Mesendoderm (in vitro differentiated cells): ENCODE measurements around the gene CCL18. TPM values are rescaled to one million over a fixed set of nuclear protein-coding genes. Genes with fewer than 3 reads are reported as not detected.
"Not testable (repeated sequence)": the region's sequence is repeated elsewhere in the genome, so short reads cannot be mapped to it uniquely, and the experiment has no call there.

Experiments
- DNase-seq: peaks from one replicate; pipeline ENCODE4 v3.0.0; 2013
- H2AK5ac ChIP-seq: 2 replicates; pipeline ENCODE4 v1.6.1; 2013; ENCODE audit warnings: low read length, inconsistent platforms
- H2BK120ac ChIP-seq: 2 replicates; pipeline ENCODE4 v1.6.1; 2013; ENCODE audit warnings: low read depth, mild to moderate bottlenecking, low read length, moderate library complexity, mixed read lengths
- H2BK15ac ChIP-seq: replicated peaks from 2 replicates; pipeline ENCODE4 v1.6.1; 2013; ENCODE audit warnings: low read depth, mild to moderate bottlenecking, moderate library complexity
- H2BK5ac ChIP-seq: 2 replicates; pipeline ENCODE4 v1.6.1; 2013; ENCODE audit warnings: low read length, inconsistent platforms
- H3K18ac ChIP-seq: 2 replicates; pipeline ENCODE4 v1.6.1; 2013; ENCODE audit warnings: mild to moderate bottlenecking, low read length, mixed read lengths
- H3K23ac ChIP-seq: one replicate; pipeline ENCODE4 v1.6.1; 2013; ENCODE audit warnings: low read length
- H3K27ac ChIP-seq: 2 replicates; pipeline ENCODE4 v1.5.1; 2013; ENCODE audit warnings: low read depth, mild to moderate bottlenecking, inconsistent platforms, low read length, moderate library complexity
- H3K27me3 ChIP-seq: 2 replicates; pipeline ENCODE4 v1.6.1; 2013; ENCODE audit warnings: low read length, control low read depth, mild to moderate bottlenecking, inconsistent platforms; ENCODE audit not compliant: insufficient read depth, poor library complexity
- H3K36me3 ChIP-seq: 2 replicates; pipeline ENCODE4 v1.6.1; 2013; ENCODE audit warnings: low read length, inconsistent platforms; ENCODE audit not compliant: control insufficient read depth, insufficient read depth
- H3K4ac ChIP-seq: one replicate; pipeline ENCODE4 v1.6.1; 2013; ENCODE audit warnings: low read depth, mild to moderate bottlenecking, low read length, moderate library complexity
- H3K4me1 ChIP-seq: 2 replicates; pipeline ENCODE4 v1.6.1; 2013; ENCODE audit warnings: low read depth, low read length, inconsistent platforms; ENCODE audit not compliant: control insufficient read depth
- H3K4me2 ChIP-seq: 2 replicates; pipeline ENCODE4 v1.6.1; 2013; ENCODE audit warnings: low read length
- H3K4me3 ChIP-seq: 2 replicates; pipeline ENCODE4 v1.5.1; 2013; ENCODE audit warnings: mild to moderate bottlenecking, low read length
- H3K56ac ChIP-seq: one replicate; pipeline ENCODE4 v1.6.1; 2013; ENCODE audit warnings: low read length
- H3K79me1 ChIP-seq: 2 replicates; pipeline ENCODE4 v1.6.1; 2013; ENCODE audit warnings: low read length, inconsistent platforms
- H3K79me2 ChIP-seq: 2 replicates; pipeline ENCODE4 v1.6.1; 2013; ENCODE audit warnings: mild to moderate bottlenecking, low read length; ENCODE audit not compliant: control insufficient read depth, insufficient read depth
- H3K9ac ChIP-seq: 2 replicates; pipeline ENCODE4 v1.6.1; 2013; ENCODE audit warnings: low read length, inconsistent platforms
- H4K5ac ChIP-seq: one replicate; pipeline ENCODE4 v1.6.1; 2013; ENCODE audit warnings: low read length
- H4K8ac ChIP-seq: one replicate; pipeline ENCODE4 v1.6.1; 2013; ENCODE audit warnings: low read depth, mild to moderate bottlenecking, control low read depth, low read length, moderate library complexity
- WGBS: extraction: QIAGEN DNeasy Blood & Tissue Kit; methylation state at CpG from one replicate; pipeline ENCODE4 v1.1.7; 2013; ENCODE audit warnings: low lambda C conversion rate, missing lambda C conversion rate; ENCODE audit not compliant: insufficient coverage; ENCODE audit errors: extremely low coverage; 5-methylcytosine and 5-hydroxymethylcytosine counted together
- polyA plus RNA-seq, 2 experiments: library from polyadenylated mRNA; stranded (reverse); fragments of 200-250 nt; gene quantifications; one replicate each; pipeline ENCODE4 v1.2.3, GENCODE V29; 2013

The CCL18 gene
- not detected for polyA plus RNA-seq (2013, experiment 1 of 2)
- polyA plus RNA-seq (2013, experiment 2 of 2) = not detected

GRCh38 chr17:36063786-36064541 lies at the start of gene CCL18:
Gene CCL18 (plus strand): TSS chr17:36064272. CDS start chr17:36064343, 71 bp downstream.
- Histone ChIP-seq H3K36me3 (no peaks in the 10 kb centered on the region), H2BK120ac (no peak within 1 kb of the TSS), H3K4me1 (no peaks in the 10 kb centered on the region), H2BK15ac (no peak within 1 kb of the TSS), H3K27ac (no peak within 1 kb of the TSS), H3K4me2 (no peak within 1 kb of the TSS), H4K5ac (no peak within 1 kb of the TSS), H3K9ac (no peak within 1 kb of the TSS), H3K23ac (no peak within 1 kb of the TSS), H3K27me3 (no peaks in the 10 kb centered on the region), H3K18ac (no peak within 1 kb of the TSS), H2BK5ac (no peak within 1 kb of the TSS), H4K8ac (no peak within 1 kb of the TSS), H2AK5ac (no peak within 1 kb of the TSS), H3K79me1 (no peaks in the 10 kb centered on the region), H3K4ac (no peak within 1 kb of the TSS), H3K4me3 (no peak within 1 kb of the TSS), H3K79me2 (no peaks in the 10 kb centered on the region), H3K56ac (no peak within 1 kb of the TSS)
- WGBS = no CpG with 5 or more reads among the region's 5 CpGs
- DNase-seq = no peak

DNA sequence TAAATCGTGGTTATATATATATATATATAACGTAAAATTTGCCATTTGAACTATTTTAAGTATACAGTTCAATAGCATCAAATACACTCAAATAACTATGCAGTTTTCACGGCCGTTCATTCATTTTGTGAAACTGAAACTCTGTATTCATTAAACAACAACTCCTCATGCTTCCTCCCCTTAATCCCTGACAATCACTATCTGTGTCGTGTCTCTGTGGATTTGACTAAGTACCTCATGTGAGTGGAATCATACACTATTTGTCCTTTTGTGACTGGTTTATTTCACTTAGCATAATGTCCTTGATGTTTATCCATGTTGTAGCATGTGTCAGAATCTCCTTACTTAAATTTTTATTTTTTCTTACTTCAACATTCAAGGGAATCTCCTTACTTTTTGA lies 49.1 kb upstream of the CCL18 start:
- H3K27ac ChIP-seq = no peak overlapping the region
- no peak overlapping the region for H2BK120ac ChIP-seq
- no peak overlapping the region for H4K5ac ChIP-seq
- H2BK15ac ChIP-seq = no peak overlapping the region
- no peak overlapping the region for H3K18ac ChIP-seq
- no peak overlapping the region for H3K9ac ChIP-seq
- H3K56ac ChIP-seq = no peak overlapping the region
- no peak overlapping the region for H3K4me3 ChIP-seq
- no peaks in the 10 kb centered on the region for H3K79me1 ChIP-seq
- H4K8ac ChIP-seq = no peak overlapping the region
- DNase-seq = no peak
- no CpG with 5 or more reads among the region's 5 CpGs for WGBS
- H3K23ac ChIP-seq = no peak overlapping the region
- H3K4me1 ChIP-seq = no peaks in the 10 kb centered on the region
- no peaks in the 10 kb centered on the region for H3K79me2 ChIP-seq
- H2AK5ac ChIP-seq = no peak overlapping the region
- no peaks in the 10 kb centered on the region for H3K36me3 ChIP-seq
- no peak overlapping the region for H3K4ac ChIP-seq
- no peak overlapping the region for H2BK5ac ChIP-seq
- H3K27me3 ChIP-seq = no peaks in the 10 kb centered on the region
- no peak overlapping the region for H3K4me2 ChIP-seq

DNA sequence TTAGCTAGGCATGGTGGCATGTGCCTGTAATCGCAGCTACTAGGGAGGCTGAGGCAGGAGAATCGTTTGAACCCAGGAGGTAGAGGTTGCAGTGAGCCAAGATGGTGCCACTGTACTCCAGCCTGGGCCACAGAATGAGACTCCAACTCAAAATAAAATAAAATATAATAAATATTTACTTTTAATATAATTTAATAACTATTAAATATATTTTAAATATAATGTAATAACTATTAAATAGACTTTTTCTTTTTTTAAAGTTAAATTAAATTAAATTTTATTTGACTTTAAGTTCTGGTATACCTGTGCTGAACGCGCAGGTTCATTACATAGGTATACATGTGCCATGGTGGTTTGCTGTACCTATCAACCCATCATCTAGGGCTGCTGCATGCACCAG lies 48.2 kb upstream of the CCL18 start:
- not testable (repeated sequence) for H2BK5ac ChIP-seq, H3K36me3 ChIP-seq, DNase-seq, H3K79me1 ChIP-seq, H3K27ac ChIP-seq, H3K79me2 ChIP-seq, H3K18ac ChIP-seq, H3K56ac ChIP-seq, H4K8ac ChIP-seq, H2BK120ac ChIP-seq, H3K4me1 ChIP-seq, H3K4me2 ChIP-seq, H4K5ac ChIP-seq, H3K4me3 ChIP-seq, H3K27me3 ChIP-seq, H2BK15ac ChIP-seq, H2AK5ac ChIP-seq, H3K4ac ChIP-seq, H3K9ac ChIP-seq, H3K23ac ChIP-seq
- WGBS = no CpG with 5 or more reads among the region's 4 CpGs

- no peak overlapping the region for H3K4me3 ChIP-seq
- no peak overlapping the region for H3K4me2 ChIP-seq
- no peak overlapping the region for H4K5ac ChIP-seq
- H2BK5ac ChIP-seq = no peak overlapping the region
- H3K9ac ChIP-seq = no peak overlapping the region
- no peak for DNase-seq
- H3K4ac ChIP-seq = no peak overlapping the region
- H3K79me1 ChIP-seq = no peaks in the 10 kb centered on the region
- no peak overlapping the region for H2BK15ac ChIP-seq
- H3K27me3 ChIP-seq = no peaks in the 10 kb centered on the region
- no peak overlapping the region for H3K18ac ChIP-seq
- H2AK5ac ChIP-seq = no peak overlapping the region
- no CpG with 5 or more reads among the region's 2 CpGs for WGBS
- H3K27ac ChIP-seq = no peak overlapping the region
- no peak overlapping the region for H3K56ac ChIP-seq
- H2BK120ac ChIP-seq = no peak overlapping the region
- no peaks in the 10 kb centered on the region for H3K36me3 ChIP-seq
- no peak overlapping the region for H3K23ac ChIP-seq
- no peaks in the 10 kb centered on the region for H3K79me2 ChIP-seq
- H3K4me1 ChIP-seq = no peaks in the 10 kb centered on the region
- no peak overlapping the region for H4K8ac ChIP-seq
These were observed 47.5 kb upstream of the CCL18 start for GRCh38 chr17:36016555-36016954.

- Histone ChIP-seq H3K79me2 (no peaks in the 10 kb centered on the region), H3K4me3 (no peak within 1 kb of the TSS), H3K27me3 (no peaks in the 10 kb centered on the region), H3K56ac (no peak within 1 kb of the TSS), H2BK120ac (no peak within 1 kb of the TSS), H2AK5ac (no peak within 1 kb of the TSS), H3K4me2 (no peak within 1 kb of the TSS), H3K23ac (no peak within 1 kb of the TSS), H2BK5ac (no peak within 1 kb of the TSS), H4K8ac (no peak within 1 kb of the TSS), H3K36me3 (no peaks in the 10 kb centered on the region), H3K9ac (no peak within 1 kb of the TSS), H3K4me1 (no peaks in the 10 kb centered on the region), H3K4ac (no peak within 1 kb of the TSS), H3K18ac (no peak within 1 kb of the TSS), H3K27ac (no peak within 1 kb of the TSS), H4K5ac (no peak within 1 kb of the TSS), H3K79me1 (no peaks in the 10 kb centered on the region), H2BK15ac (no peak within 1 kb of the TSS)
- DNase-seq = no peak
- no CpG with 5 or more reads among the region's 6 CpGs for WGBS
These were observed 46.3 kb upstream of the CCL18 start, which contains the start of gene CCL23 for GRCh38 chr17:36017799-36018198. Gene CCL23 (minus strand): TSS chr17:36017972. CDS start chr17:36017897, 75 bp downstream.

- Histone ChIP-seq H2AK5ac (no peak overlapping the region), H3K18ac (no peak overlapping the region), H4K8ac (no peak overlapping the region), H3K79me1 (no peaks in the 10 kb centered on the region), H3K36me3 (no peaks in the 10 kb centered on the region), H3K56ac (no peak overlapping the region), H3K4ac (no peak overlapping the region), H3K27ac (no peak overlapping the region), H3K4me3 (no peak overlapping the region), H2BK5ac (no peak overlapping the region), H3K4me2 (no peak overlapping the region), H2BK15ac (no peak overlapping the region), H3K27me3 (no peaks in the 10 kb centered on the region), H3K9ac (no peak overlapping the region), H4K5ac (no peak overlapping the region), H2BK120ac (no peak overlapping the region), H3K4me1 (no peaks in the 10 kb centered on the region), H3K79me2 (no peaks in the 10 kb centered on the region), H3K23ac (no peak overlapping the region)
- DNase-seq = no peak
- no CpG with 5 or more reads among the region's 2 CpGs for WGBS
These were observed 44.6 kb upstream of the CCL18 start for GRCh38 chr17:36019423-36019822.
